Urinary bladder (tissue), 4 donors: ENCODE results near the gene KRT7. TPM values are rescaled to one million over a fixed set of nuclear protein-coding genes. Genes with fewer than 3 reads are reported as not detected.

Source experiments
- DNase-seq: peaks from one replicate; pipeline ENCODE4 v3.0.0-alpha.2; 2015; ENCODE audit errors: extremely low spot score
- H3K27ac ChIP-seq: one replicate; pipeline ENCODE4 v1.5.1; 2013; ENCODE audit warnings: low read depth, mild to moderate bottlenecking, moderate library complexity
- H3K36me3 ChIP-seq: one replicate; pipeline ENCODE4 v1.6.1; 2013; ENCODE audit warnings: mild to moderate bottlenecking, moderate library complexity; ENCODE audit not compliant: insufficient read depth
- H3K4me1 ChIP-seq: one replicate; pipeline ENCODE4 v1.6.1; 2013; ENCODE audit warnings: mild to moderate bottlenecking, moderate library complexity; ENCODE audit not compliant: insufficient read depth
- H3K4me3 ChIP-seq: one replicate; pipeline ENCODE4 v1.5.1; 2013; ENCODE audit warnings: low read depth, low read length
- whole genome bisulfite sequencing: extraction: QIAGEN DNeasy Blood & Tissue Kit; methylation state at CpG from one replicate; pipeline ENCODE4 v1.1.7; 2013; 5-methylcytosine and 5-hydroxymethylcytosine counted together
- polyA plus RNA-seq: library from polyadenylated mRNA; stranded (reverse); fragments of 200-250 nt; gene quantifications from one replicate; pipeline ENCODE4 v1.2.3, GENCODE V29; 2013
- total RNA-seq: library from RNA; depleted of rRNA; stranded (reverse); fragments of >200 nt; gene quantifications from one replicate; pipeline ENCODE4 v1.2.3, GENCODE V29; 2014
- donor health status: healthy with polysubstance abuse.
- donor health status: healthy.

Gene KRT7
- total and polyA plus RNA-seq, 2 donors = 147 to 158 TPM

DNA sequence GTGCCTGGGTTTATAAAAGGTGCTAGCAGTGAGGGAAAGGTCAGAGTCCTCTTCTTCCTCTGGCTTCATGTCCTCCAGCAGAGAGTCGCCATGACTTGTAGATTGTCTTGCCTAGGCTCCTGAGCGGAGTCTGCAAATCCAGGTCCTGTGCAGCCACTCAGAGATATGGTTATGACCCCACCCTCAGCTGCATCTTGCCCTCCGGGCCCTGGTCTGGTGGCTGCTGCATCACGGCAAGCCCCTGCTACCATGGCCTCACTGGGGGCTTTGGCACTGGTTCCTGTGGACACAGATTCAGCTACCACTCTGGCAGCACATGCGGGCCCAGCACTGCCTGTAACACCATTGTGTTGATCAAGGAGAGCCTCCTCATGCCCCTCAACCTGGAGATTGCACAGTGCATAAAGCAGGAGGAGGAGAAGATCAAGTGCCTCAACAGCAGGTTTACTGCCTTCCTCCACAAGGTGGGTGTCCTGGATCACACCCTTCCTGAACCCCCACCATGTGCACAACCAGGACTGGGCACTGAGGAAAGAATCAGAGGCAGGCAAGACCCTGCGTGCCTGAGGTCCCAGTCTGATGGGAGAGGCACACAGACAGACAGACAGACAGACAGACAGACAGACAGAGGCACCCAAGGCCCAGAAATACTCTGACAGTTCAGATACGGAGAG lies 30.9 kb downstream of the KRT7 start:
- Histone ChIP-seq H3K4me3 (no peak overlapping the region), H3K27ac (no peak overlapping the region), H3K36me3 (no peaks in the 10 kb centered on the region), H3K4me1 (no peaks in the 10 kb centered on the region)
- 91% methylated on average over 7 of the region's 7 CpGs for WGBS
- DNase-seq = no peak

DNA sequence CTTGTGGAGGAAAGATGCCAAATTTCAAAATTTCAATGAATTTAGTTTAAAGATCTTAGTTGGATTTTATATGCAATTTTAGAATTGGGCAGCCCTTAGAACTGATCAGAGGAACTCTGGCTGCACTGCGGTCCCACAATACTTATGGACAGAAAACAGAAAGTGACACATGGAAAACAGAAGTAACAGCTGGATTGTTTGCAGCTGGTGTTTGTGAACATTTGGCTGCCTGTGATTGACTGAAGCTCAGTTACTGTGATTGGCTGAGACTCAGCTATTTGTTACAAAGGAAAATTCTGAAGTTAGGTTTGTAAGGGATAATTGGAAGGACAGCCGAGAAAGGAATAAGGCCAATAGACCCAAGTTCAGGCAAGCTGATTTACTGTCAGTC lies 31.4 kb downstream of the KRT7 start:
- no peak for DNase-seq
- Histone ChIP-seq H3K36me3 (no peaks in the 10 kb centered on the region), H3K4me1 (no peaks in the 10 kb centered on the region), H3K27ac (no peak overlapping the region), H3K4me3 (no peak overlapping the region)
- 83% methylated on average over 2 of the region's 2 CpGs for WGBS

DNA sequence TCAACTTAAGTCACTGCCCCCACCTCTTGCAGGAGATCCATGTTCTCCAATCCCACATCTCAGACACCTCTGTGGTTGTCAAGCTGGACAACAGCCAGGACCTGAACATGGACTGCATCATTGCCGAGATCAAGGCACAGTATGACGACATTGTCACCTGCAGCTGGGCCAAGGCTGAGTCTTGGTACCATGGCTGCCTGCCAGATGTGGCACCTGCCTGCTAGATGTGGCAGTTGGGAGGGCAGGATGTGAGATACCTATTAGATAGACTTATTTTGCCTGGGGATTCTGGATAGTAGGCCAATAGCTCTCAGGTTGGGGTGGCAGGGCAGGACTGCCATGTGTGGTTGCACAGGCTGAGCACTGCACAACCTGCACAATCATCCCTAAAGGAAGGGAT lies 33.5 kb downstream of the KRT7 start:
- 88% methylated on average over 2 of the region's 2 CpGs for WGBS
- Histone ChIP-seq H3K4me3 (no peak overlapping the region), H3K36me3 (no peaks in the 10 kb centered on the region), H3K4me1 (no peaks in the 10 kb centered on the region), H3K27ac (no peak overlapping the region)
- DNase-seq = no peak

DNA sequence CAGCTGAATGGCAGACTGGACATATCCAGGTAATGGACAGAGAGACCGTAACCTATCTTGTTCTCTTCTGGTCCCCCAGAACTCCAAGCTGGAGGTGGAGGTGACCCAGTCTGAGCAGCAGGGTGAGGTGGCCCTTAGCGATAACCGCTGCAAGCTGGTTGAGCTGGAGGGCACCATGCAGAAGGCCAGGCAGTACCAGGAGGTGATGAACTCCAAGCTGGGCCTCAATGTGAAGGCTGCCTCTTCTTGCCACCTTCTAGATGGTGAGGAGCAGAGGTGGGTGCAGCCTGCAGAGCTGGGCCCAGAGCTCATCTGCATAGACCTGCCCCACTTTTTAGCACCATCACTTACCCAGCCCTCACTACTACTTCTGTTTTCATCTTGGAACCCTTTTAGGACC lies 34.2 kb downstream of the KRT7 start:
- no peak overlapping the region for H3K4me3 ChIP-seq
- H3K4me1 ChIP-seq = no peaks in the 10 kb centered on the region
- H3K27ac ChIP-seq = no peak overlapping the region
- DNase-seq = no peak
- H3K36me3 ChIP-seq = no peaks in the 10 kb centered on the region
- over 99% methylated on average over 3 of the region's 3 CpGs for WGBS

- no peaks in the 10 kb centered on the region for H3K4me1 ChIP-seq
- DNase-seq = no peak
- H3K36me3 ChIP-seq = no peaks in the 10 kb centered on the region
- no peak overlapping the region for H3K4me3 ChIP-seq
- H3K27ac ChIP-seq = no peak overlapping the region
- WGBS = 86% methylated on average over 3 of the region's 3 CpGs
These were observed 34.7 kb downstream of the KRT7 start for GRCh38 chr12:52267699-52268098.

GRCh38 chr12:52268212-52268611 lies 35.2 kb downstream of the KRT7 start:
- H3K36me3 ChIP-seq = no peaks in the 10 kb centered on the region
- H3K27ac ChIP-seq = no peak overlapping the region
- WGBS = 73% methylated on average over 2 of the region's 2 CpGs
- no peak for DNase-seq
- no peak overlapping the region for H3K4me3 ChIP-seq
- no peaks in the 10 kb centered on the region for H3K4me1 ChIP-seq

DNA sequence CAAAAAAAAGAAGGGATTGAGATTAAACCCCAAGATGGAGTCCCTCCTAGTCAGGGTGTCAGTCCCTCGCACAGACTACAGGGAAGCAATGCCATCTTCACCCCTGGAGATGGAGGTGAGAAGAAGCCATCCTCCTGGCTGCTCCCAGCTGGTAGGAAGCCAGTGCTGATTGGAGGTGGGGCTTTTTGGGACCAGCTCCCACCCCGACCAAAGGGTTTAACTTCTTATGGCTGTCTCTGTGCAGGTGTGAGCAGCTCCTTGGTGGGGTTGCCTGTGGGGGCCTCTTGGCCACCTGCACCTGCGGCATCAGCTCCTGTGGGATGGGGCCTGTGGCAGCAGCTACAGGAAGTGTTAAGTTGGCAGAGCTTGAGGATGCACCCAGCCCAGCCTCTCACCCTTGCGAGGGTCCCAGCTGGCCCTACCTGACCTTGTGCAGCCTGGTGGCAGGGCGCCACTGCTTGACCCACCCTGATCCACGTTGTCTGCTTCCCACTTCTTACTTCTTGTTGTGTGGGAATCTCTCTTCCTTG lies 37.6 kb downstream of the KRT7 start:
- H3K4me3 ChIP-seq = no peak overlapping the region
- no peaks in the 10 kb centered on the region for H3K36me3 ChIP-seq
- no peaks in the 10 kb centered on the region for H3K4me1 ChIP-seq
- DNase-seq = no peak
- H3K27ac ChIP-seq = no peak overlapping the region
- WGBS = 79% methylated on average over 6 of the region's 6 CpGs

- Histone ChIP-seq H3K36me3 (no peaks in the 10 kb centered on the region), H3K27ac (no peak overlapping the region), H3K4me3 (no peak overlapping the region), H3K4me1 (no peaks in the 10 kb centered on the region)
- WGBS = 85% methylated on average over 1 of the region's 1 CpG
- DNase-seq = no peak
These were observed 38.1 kb downstream of the KRT7 start for GRCh38 chr12:52271158-52271557.

GRCh38 chr12:52274521-52275120 lies 41.6 kb downstream of the KRT7 start, which contains the start of gene KRT86:
Gene KRT86 (plus strand): TSS chr12:52274645. CDS start chr12:52301917, 27,272 bp downstream.
- Histone ChIP-seq H3K27ac (no peak within 1 kb of the TSS), H3K4me3 (no peak within 1 kb of the TSS), H3K36me3 (no peaks in the 10 kb centered on the region), H3K4me1 (no peaks in the 10 kb centered on the region)
- DNase-seq = no peak
- 59% methylated on average over 3 of the region's 3 CpGs for WGBS

GRCh38 chr12:52275686-52276085 lies 42.6 kb downstream of the KRT7 start:
- Histone ChIP-seq H3K27ac (no peak overlapping the region), H3K36me3 (no peaks in the 10 kb centered on the region), H3K4me1 (no peaks in the 10 kb centered on the region), H3K4me3 (no peak overlapping the region)
- no peak for DNase-seq
- WGBS = 85% methylated on average over 3 of the region's 3 CpGs

- DNase-seq = no peak
- H3K27ac ChIP-seq = no peak overlapping the region
- no peaks in the 10 kb centered on the region for H3K4me1 ChIP-seq
- H3K36me3 ChIP-seq = no peaks in the 10 kb centered on the region
- 92% methylated on average over 9 of the region's 9 CpGs for WGBS
- H3K4me3 ChIP-seq = no peak overlapping the region
These were observed 44.6 kb downstream of the KRT7 start for GRCh38 chr12:52277486-52278245.

DNA sequence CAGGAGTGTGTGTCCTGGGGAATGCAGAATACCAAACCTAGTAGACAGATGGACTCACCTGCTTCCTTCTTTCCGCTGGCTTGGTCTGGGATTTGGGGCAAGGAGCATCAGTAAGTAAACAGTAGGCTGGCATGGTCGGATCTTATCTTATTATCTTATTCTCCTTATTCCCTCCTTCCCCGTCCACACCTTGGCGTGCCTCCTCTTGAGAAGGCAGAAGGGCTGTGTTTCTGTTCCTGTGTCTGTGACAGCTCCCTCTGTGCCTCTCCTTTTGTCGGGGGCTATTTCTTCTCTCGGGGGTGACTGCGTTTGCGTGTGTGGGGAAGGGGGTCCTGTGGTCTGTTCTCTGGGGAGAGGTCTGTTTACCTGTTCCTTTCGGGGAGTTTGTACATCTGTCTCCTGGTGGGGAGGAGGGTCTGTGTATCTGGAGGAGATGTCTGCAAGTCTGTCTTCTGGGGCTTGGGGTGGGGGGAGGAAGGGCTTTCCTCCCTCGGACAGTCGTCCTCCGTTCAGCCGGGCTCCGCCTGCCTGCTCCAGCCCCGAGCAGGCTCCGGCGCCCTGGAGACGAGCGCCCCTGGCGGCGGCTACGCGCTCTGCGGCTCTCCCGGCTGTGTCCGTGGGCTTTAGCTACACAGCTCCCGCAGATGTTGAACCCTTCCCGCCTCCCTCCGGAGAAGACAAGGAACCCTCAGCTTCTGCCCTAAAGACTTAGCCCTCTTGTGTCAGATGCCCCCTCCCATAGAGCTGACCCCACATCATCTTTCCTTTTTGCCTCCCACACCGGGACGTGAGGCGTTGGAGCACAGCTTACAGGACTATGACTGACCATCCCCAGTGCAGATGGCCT lies 45.8 kb downstream of the KRT7 start:
- no peak overlapping the region for H3K4me3 ChIP-seq
- H3K4me1 ChIP-seq = no peaks in the 10 kb centered on the region
- no peaks in the 10 kb centered on the region for H3K36me3 ChIP-seq
- H3K27ac ChIP-seq = no peak overlapping the region
- WGBS = 20% methylated on average over 32 of the region's 32 CpGs
- no peak for DNase-seq
